Coronary artery (tissue), 2 donors: Measurements from ENCODE around the gene VWA3B.
A peak's percentile ranks its signal among the peaks of the same experiment; 100 is the strongest.
"Not testable (repeated sequence)": the region's sequence is repeated elsewhere in the genome, so short reads cannot be mapped to it uniquely, and the experiment has no call there.

Source experiments
- DNase-seq: peaks from one replicate; pipeline ENCODE4 v3.0.0-alpha.2; 2017; ENCODE audit warnings: low spot score
- H3K27ac ChIP-seq, 2 donors: fragments of 200-600 bp; sonication (generic); one replicate each; pipeline ENCODE4 v1.5.1; 2016 to 2019
- H3K4me3 ChIP-seq: fragments of 200-600 bp; sonication (generic); 2 replicates; pipeline ENCODE4 v1.5.1; 2016; ENCODE audit warnings: mild to moderate bottlenecking, moderate library complexity
- TF ChIP-seq, protein P1 (sequence below): fragments of 200-600 bp; sonication (generic); IDR thresholded peaks from one replicate; pipeline ENCODE4 v1.5.1; 2019; ENCODE audit warnings: antibody characterized with exemption

Gene VWA3B

DNA sequence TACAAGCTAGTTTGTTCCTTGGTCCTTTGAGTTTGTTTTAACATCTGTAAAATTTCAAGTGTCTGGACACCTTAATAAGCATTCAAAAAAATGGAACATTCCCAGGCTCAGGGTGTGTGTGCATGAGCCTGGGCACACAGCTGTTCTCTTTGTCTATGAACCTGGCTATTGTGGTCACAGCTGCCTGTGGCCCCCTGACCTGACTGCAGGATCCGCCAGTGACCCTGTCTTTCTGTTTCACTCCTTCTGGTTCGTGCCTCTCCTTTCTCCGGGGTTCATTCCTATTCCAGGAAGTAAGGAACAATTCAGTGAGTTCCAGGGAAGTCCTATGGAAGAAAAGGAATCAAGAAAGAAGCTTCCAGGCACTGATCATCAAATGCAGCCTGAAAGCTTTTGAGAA is 35.6 kb downstream of the VWA3B start:
- no peak for DNase-seq
- TF ChIP-seq, protein P1, sequence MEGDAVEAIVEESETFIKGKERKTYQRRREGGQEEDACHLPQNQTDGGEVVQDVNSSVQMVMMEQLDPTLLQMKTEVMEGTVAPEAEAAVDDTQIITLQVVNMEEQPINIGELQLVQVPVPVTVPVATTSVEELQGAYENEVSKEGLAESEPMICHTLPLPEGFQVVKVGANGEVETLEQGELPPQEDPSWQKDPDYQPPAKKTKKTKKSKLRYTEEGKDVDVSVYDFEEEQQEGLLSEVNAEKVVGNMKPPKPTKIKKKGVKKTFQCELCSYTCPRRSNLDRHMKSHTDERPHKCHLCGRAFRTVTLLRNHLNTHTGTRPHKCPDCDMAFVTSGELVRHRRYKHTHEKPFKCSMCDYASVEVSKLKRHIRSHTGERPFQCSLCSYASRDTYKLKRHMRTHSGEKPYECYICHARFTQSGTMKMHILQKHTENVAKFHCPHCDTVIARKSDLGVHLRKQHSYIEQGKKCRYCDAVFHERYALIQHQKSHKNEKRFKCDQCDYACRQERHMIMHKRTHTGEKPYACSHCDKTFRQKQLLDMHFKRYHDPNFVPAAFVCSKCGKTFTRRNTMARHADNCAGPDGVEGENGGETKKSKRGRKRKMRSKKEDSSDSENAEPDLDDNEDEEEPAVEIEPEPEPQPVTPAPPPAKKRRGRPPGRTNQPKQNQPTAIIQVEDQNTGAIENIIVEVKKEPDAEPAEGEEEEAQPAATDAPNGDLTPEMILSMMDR = no peak
- no peak overlapping the region for H3K27ac ChIP-seq
- no peak overlapping the region for H3K4me3 ChIP-seq

DNA sequence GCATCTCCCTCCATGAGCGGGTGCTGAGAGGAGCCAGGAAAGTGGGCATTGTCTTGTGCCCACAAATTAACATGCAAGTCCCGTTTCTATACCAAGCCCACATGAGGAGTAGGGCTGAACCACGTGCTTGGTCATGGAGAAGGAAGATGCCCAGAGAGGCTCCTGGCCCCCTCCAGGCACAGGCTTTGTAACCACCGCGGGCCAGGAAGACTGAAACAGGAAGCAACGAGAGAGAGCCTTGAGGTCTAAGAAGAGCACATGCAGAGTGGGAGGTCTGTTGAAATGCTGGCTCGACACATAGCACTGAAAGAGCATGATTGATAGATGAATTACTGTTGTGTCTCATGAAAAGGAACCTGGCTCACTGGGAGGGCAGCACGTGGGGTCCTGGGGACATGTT is 36.3 kb downstream of the VWA3B start:
- no peak for DNase-seq
- TF ChIP-seq, protein P1 = no peak
- no peak overlapping the region for H3K4me3 ChIP-seq

DNA sequence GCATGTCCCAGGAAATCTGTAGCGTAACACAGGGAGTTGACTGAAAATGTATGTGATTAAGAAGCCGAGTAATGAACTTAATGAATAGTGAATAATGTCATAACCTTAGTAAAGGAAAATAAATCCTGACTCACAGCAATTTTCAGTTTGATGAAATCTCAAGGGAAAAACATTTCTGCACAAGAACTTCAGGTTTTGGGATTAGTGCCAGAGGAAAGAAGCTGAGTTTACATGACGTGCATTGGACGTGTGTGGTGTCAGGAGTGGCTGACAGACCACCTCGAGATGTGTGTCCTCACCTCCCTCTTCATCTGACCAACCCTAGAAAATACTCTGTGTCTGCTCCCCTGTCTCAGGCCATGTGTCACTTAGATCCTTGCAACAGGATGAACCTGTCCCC is 39.1 kb downstream of the VWA3B start:
- no peak overlapping the region for H3K27ac ChIP-seq
- TF ChIP-seq, protein P1 = no peak
- H3K4me3 ChIP-seq = no peak overlapping the region
- DNase-seq = no peak

More for the DNA sequence above, 36.3 kb downstream of the VWA3B start:
- H3K27ac ChIP-seq = no peak overlapping the region

DNA sequence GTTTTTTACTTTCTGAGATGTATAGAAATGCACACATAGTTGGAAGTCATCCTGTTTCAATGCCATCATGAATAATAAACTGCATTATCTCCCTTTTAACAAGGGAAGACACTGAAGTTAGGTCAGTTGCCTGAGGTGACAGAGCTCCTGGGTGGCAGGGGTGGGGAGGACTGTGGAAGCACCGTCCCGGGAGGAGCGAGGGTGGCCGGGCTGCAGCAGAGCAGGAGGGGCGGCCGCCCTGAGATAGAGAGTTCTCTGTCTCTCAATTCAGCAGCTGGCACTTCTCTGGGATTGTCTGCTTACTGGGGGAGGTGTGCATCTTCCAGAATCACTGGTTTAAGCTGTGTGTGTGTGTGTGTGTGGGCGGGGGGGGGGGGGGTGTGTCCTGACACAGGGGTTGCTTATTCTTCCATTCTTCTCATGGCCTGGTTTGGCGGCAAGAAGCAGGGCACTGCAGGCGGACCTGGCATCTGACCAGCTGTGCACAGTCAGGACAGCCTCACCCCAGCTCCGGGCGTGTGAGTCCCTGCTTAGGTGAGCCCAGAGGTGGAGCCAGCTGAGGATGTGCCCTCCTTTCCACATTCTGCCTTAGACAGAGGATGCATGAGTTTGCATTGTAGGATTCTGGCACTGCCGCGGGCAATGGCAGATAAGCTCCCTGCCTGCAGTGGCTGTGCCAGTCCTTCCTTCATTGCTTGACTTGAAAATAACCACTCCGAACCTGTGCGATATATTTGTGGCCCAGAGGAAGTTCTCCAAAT is 40.4 kb downstream of the VWA3B start:
- H3K27ac ChIP-seq = no peak overlapping the region
- TF ChIP-seq, protein P1 = no peak
- DNase-seq = no peak
- H3K4me3 ChIP-seq = no peak overlapping the region

DNA sequence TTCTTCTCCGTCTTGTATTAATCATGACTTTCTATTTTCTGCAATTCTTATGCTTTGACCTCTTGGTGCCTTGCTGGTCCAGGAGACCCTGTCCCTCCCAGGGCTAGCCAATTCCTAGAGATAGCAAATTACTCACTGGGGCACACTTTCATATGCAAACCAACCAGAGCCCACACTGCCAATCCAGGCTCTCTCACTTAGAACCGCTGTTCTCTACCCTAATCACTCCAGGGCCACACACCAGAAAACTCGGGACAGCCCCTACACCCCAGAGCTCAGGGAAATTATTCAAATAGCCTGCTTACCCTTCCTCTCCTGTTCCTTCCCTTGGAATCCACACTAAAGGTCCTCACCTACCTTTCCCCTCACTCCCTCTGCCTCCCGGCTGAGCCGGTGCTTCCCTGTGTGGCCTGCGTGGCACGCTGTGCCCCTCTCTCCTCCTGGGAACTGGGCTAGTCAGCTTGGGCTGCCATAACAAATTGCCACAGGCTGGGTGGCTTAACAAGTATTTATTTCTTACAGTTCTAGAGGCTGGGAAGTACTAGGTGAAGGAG is 41.7 kb downstream of the VWA3B start:
- Histone ChIP-seq H3K4me3 (no peak overlapping the region), H3K27ac (no peak overlapping the region)
- DNase-seq = no peak
- TF ChIP-seq, protein P1 = no peak

DNA sequence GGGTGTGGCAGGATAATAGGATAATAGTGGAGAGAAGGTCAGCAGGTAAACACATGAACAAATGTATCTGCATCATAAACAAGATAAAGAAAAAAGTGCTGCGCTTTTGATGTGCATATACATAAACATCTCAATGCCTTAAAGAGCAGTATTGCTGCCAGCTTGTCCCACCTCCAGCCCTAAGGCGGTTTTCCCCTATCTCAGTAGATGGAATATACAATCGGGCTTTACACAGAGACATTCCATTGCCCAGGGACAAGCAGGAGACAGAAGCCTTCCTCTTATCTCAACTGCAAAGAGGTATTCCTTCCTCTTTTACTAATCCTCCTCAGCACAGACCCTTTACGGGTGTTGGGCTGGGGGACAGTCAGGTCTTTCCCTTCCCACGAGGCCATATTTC is 43.1 kb downstream of the VWA3B start:
- not testable (repeated sequence) for H3K4me3 ChIP-seq, DNase-seq, H3K27ac ChIP-seq

DNA sequence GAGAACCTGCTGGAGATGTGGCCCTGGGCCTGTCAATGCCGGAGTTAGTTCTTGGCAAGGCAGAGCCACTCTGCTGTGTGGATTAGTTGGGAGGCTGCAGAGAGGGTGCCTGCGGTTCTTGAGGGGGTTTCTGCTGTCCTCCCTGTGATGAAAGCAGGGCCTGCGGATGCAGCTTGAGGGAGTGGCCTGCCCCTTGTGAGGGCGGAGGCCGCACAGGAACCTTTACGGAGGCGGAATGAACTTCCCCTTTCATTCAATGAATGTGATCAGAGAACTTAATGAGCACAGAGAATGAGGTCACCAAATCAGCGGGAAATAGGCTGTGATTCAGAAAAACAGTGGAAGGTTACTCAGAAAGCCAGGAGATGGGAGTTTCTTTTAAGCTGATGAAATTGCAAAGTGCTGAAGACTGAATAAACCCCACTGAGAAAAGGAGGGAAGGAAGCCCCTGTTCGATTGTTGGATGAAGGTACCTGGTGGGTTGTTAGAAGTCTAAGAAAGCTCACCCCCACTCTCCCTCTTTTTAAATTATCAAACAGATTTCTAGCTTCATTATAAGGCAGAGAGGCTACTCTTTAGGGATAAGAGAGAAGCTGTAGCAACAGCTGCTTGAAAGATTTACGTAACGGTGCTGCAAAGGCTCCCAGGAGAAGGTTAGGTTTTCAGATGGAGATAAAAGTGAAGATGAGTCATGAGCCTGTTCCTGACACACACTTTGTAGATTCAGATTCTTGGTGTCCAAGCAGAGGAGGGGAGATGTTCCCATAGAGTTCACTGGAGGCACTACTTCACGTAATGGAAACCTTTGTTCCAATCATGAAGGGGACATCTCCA is 47.4 kb downstream of the VWA3B start:
- DNase-seq = no peak
- H3K27ac ChIP-seq = peak overlapping the region in 1 of 2 donors; percentile 35
- H3K4me3 ChIP-seq = no peak overlapping the region
- TF ChIP-seq, protein P1 = no peak
